Right cardiac atrium (tissue), 5 donors: ENCODE results near the gene KAZALD1. TPM values are rescaled to one million over a fixed set of nuclear protein-coding genes. Genes with fewer than 3 reads are reported as not detected.

Experiments
- ATAC-seq, 2 donors: fragments of 200-7000 bp; cut with Tn5 transposase; one replicate each; pipeline versions ENCODE4 v1.8.0 to v1.9.1; 2020; ENCODE audit warnings: moderate library complexity in 2 of 2, mild to moderate bottlenecking in 1 of 2
- DNase-seq, 3 donors: peaks; one replicate each; pipeline ENCODE4 v3.0.0-alpha.2; 2020
- H3K27ac ChIP-seq: one replicate; pipeline ENCODE4 v1.5.1; 2013; ENCODE audit warnings: mild to moderate bottlenecking, low read length, control low read depth, moderate library complexity
- H3K27me3 ChIP-seq: one replicate; pipeline ENCODE4 v1.6.1; 2013; ENCODE audit not compliant: control insufficient read depth, insufficient read depth
- H3K4me1 ChIP-seq: one replicate; pipeline ENCODE4 v1.6.1; 2013; ENCODE audit warnings: low read length; ENCODE audit not compliant: control insufficient read depth, insufficient read depth
- H3K4me3 ChIP-seq: one replicate; pipeline ENCODE4 v1.5.1; 2013; ENCODE audit warnings: low read length, control low read depth
- H3K9me3 ChIP-seq: one replicate; pipeline ENCODE4 v1.6.1; 2013; ENCODE audit warnings: low read length; ENCODE audit not compliant: control insufficient read depth
- WGBS: extraction: QIAGEN DNeasy Blood & Tissue Kit; methylation state at CpG from one replicate; pipeline ENCODE4 v1.1.7; 2013; 5-methylcytosine and 5-hydroxymethylcytosine counted together
- intact Hi-C, 4 donors: fragments of 100-400 bp; cut with DNase I; formaldehyde crosslinking; loops; one replicate each; pipeline versions ENCODE4 v1.11.0 to v1.14.0; 2022 to 2023
- long read RNA-seq, 4 donors: library from polyadenylated mRNA; unstranded; transcript quantifications; one replicate each; pipeline ENCODE4 v2.0.0, GENCODE V29; 2020 to 2021
- polyA plus RNA-seq: library from polyadenylated mRNA; stranded (reverse); fragments of 200-250 nt; gene quantifications from one replicate; pipeline ENCODE4 v1.2.3, GENCODE V29; 2013
- total RNA-seq, 4 donors: library from RNA; stranded (reverse); fragmentation: NEBNext Ultra II Directional; extraction: Animal tissue kit (Norgen Biotek cat#: 25700); gene quantifications; one replicate each; pipeline ENCODE4 v1.2.1, GENCODE V29; 2021
- donor health status: healthy with polysubstance abuse.
- donor health status: DM: no; HTN: yes; CAD: no.
- donor health status: DM: no; HTN: no; CAD: no.
- donor health status: DM: no; HTN: yes; CAD: no; lungs with severe emphysema.
- donor health status: DM: yes; HTN: yes; CAD: no.

Gene KAZALD1, protein sequence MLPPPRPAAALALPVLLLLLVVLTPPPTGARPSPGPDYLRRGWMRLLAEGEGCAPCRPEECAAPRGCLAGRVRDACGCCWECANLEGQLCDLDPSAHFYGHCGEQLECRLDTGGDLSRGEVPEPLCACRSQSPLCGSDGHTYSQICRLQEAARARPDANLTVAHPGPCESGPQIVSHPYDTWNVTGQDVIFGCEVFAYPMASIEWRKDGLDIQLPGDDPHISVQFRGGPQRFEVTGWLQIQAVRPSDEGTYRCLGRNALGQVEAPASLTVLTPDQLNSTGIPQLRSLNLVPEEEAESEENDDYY
- total RNA-seq (10 to 100 TPM in 3 of 4 donors, 1 to 10 TPM in 1; 6.7 to 19.1 (median 12.7) TPM), polyA plus RNA-seq (15.3 TPM)
- long read RNA-seq, donor 1, transcript KAZALD1-201 (5 exons, 1,913 nt) = major isoform, 9 of 15 reads
- long read RNA-seq, donor 1, partial matches to known transcripts = 3 of 15 reads
- long read RNA-seq, donor 1, other reads (novel, unspliced or antisense) = 1 of 15 reads
- long read RNA-seq, donor 2, transcript KAZALD1-201 (5 exons, 1,913 nt) = major isoform, 6 of 14 reads
- long read RNA-seq, donor 2, partial matches to known transcripts = 2 of 14 reads
- long read RNA-seq, donor 2, other reads (novel, unspliced or antisense) = 6 of 14 reads
- long read RNA-seq, donor 3, transcript KAZALD1-201 (5 exons, 1,913 nt) = major isoform, 5 of 12 reads
- long read RNA-seq, donor 3, partial matches to known transcripts = 0 of 12 reads
- long read RNA-seq, donor 3, other reads (novel, unspliced or antisense) = 5 of 12 reads
- long read RNA-seq, donor 4, partial matches to known transcripts = 2 of 5 reads
- long read RNA-seq, donor 4, other reads (novel, unspliced or antisense) = 0 of 5 reads

DNA sequence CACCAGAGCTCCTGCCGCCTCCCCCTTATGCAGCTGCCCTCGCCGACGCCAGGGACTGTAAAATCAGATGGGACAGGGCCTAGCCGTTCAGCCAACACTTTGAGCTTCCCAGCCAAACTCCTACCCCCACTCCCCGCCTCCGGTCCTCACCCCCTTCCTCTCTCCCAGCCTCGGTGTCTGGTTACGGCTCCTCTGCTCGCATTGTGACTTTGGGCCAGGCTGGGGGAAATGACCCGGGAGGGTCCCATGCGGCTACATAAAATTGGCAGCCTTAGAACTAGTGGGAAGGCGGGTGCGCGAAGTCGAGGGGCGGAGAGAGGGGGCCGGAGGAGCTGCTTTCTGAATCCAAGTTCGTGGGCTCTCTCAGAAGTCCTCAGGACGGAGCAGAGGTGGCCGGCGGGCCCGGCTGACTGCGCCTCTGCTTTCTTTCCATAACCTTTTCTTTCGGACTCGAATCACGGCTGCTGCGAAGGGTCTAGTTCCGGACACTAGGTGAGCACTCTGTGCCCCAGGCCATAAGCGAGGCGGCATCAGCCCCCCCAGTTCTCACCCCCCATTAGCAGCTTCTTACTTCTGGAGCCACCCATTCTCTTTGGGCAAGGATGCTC, at the start of gene KAZALD1:
KAZALD1 (plus strand) TSS at position 366 of the 608 bp plus-strand sequence. CDS start 604 bp downstream, outside the sequence.
- H3K4me3 ChIP-seq = peak within 1 kb of the TSS; percentile 73
- ATAC-seq = peak; percentile 47 to 74
- no peaks in the 10 kb centered on the region for H3K27me3 ChIP-seq
- intact Hi-C loops = no loop called here
- peaks cover 14% of the 10 kb centered on the region for H3K4me1 ChIP-seq
- no peaks in the 10 kb centered on the region for H3K9me3 ChIP-seq
- WGBS = 21% methylated on average over 31 of the region's 31 CpGs
- DNase-seq = peak; percentile 76 to 92 (median 91)
- peak within 1 kb of the TSS; percentile 99 for H3K27ac ChIP-seq

DNA sequence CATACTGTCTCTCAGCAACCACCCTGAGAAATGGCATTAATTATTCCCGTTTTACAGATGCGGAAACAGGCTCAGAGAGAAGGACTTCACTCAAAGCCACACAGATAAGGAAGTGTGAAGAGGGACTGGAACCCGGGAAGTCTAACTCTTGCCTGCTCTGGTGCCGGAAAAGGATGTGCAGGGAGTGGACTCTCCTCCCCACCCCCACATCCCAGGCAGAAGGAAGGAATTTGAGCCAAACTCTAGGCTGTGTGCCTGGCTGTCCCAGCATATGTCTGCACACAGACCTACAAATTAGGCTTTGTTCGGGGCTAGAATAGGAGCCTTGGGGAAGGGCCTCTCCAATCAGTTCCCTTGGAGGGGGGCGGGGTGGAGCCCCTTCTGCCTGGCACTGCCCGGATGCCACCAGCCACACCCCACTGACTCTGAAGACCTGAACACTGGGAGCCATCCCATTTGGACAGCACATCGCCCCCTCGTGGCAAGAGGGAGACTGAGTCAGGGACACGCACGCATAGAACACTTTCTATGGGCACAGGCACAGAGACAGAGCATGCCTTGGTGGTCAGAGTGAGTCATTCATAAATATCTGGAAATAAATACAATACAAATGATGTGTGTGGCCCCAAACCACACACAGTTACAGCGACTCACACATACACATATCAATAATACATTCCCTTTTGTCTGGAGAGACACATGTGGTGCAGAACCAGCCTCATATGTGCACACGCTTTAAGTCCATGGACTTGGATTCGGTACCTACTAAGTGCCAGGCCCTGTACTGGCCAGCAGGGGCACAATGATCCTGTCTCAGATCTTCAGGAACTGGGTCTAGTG, 49.0 kb upstream of the KAZALD1 start:
- H3K27me3 ChIP-seq = no peaks in the 10 kb centered on the region
- ATAC-seq (peak; percentile 87 to 88), DNase-seq (peak; percentile 90 to 95 (median 95))
- H3K4me3 ChIP-seq = no peak overlapping the region
- 16% methylated on average over 14 of the region's 14 CpGs for WGBS
- no peak overlapping the region for H3K27ac ChIP-seq
- H3K9me3 ChIP-seq = no peaks in the 10 kb centered on the region
- intact Hi-C loops = loop anchor here in 1 of 4 donors (2.0 kb wide), 1 partner anchor 18 kb away; no protein-coding TSS in a partner anchor
- H3K4me1 ChIP-seq = no peaks in the 10 kb centered on the region

DNA sequence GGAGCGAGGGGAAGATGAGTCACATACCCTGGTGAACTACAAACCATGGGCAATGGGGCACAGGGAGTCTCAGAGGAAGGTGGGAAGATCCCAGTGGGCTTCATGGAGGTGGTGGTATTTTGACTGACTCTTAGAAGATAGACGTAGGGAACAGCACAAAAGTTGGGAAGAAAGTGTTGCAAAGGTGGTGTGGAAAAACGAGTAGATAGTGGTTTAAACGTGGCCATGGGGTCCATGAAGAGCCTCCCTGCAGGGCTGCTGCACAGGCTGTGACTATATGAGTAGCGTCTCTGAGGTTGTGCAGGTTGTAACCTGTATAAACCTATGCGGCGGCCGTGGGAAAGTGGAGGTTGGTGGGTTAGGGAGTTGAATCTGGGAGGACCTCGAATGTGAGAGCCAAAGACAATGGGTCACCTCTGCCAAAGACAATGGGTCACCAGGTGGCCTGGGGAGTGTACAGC, 48.4 kb upstream of the KAZALD1 start:
- H3K27ac ChIP-seq = no peak overlapping the region
- ATAC-seq (no peak), DNase-seq (no peak)
- no peak overlapping the region for H3K4me3 ChIP-seq
- 56% methylated on average over 9 of the region's 9 CpGs for WGBS
- intact Hi-C loops = loop anchor here in 1 of 4 donors (2.0 kb wide), 1 partner anchor 19 kb away; no protein-coding TSS in a partner anchor
- no peaks in the 10 kb centered on the region for H3K9me3 ChIP-seq
- no peaks in the 10 kb centered on the region for H3K27me3 ChIP-seq
- no peaks in the 10 kb centered on the region for H3K4me1 ChIP-seq

DNA sequence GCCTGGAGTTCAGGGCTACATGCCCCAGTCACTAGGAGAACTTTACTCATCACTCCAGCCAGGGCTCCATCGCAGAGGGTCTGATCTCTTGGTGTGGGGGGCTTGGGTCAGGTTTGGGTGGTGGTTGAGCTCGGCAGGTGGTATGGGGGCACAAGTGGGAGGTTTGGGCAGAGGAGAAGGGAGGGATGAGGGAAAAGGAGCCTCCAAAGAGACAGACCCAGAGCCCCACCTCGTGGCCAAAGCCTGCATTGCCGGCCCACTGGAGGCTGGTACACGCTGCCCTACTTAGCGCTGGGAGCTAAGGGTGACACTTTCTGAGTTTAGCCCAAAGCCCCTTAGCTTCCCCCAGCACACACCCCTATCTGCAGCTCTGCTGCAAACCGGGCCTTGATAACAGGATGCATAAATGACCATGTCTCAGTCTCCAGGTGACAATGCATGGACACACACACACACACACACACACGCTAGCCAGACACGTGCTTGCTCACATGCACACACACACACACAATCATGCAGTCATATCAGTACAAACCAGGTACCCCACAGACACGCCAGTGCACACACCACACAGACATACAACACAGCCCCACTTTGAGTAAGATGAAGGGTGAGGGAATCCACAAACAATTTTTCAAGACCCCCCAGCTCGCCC, 47.4 kb upstream of the KAZALD1 start:
- no peaks in the 10 kb centered on the region for H3K9me3 ChIP-seq
- DNase-seq (peak; percentile 78 to 94 (median 94)), ATAC-seq (peak; percentile 65 to 71)
- no peak overlapping the region for H3K27ac ChIP-seq
- H3K4me3 ChIP-seq = no peak overlapping the region
- intact Hi-C loops = loop anchor here in 1 of 4 donors (1.0 kb wide), 1 partner anchor 20 kb away; no protein-coding TSS in a partner anchor
- no peaks in the 10 kb centered on the region for H3K4me1 ChIP-seq
- no peaks in the 10 kb centered on the region for H3K27me3 ChIP-seq
- 17% methylated on average over 11 of the region's 11 CpGs for WGBS

DNA sequence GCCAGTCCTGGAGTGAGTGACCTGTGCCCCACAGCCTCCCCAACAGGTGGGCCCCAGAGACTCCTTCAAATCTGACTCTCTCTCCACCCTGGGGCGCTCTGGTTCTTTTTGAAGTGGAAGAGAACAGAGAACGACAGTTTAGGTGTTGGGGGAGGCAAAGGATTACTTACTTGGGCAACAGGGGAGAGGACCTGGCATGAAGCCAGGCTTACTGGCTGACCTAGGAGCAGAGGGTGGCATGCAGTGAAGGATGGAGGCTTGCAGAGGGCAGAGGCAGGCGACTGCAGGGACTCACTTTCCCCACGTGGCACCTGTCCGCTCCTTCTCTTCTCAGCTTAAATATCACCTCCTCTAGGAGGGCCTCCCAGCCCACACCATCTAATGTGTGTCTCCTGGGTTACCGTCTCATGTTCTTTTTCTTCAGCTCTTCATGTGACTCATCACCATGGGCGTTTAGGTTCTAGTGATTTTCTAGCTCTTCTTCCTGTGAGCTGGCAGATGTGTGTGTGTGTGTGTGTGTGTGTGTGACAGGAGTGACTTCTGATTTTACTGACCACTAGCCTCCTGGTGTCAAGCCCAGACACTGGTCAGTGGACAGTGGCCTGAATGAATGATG, 46.7 kb upstream of the KAZALD1 start:
- DNase-seq (no peak), ATAC-seq (no peak)
- 45% methylated on average over 7 of the region's 7 CpGs for WGBS
- Histone ChIP-seq H3K27ac (no peak overlapping the region), H3K4me1 (no peaks in the 10 kb centered on the region), H3K27me3 (no peaks in the 10 kb centered on the region), H3K4me3 (no peak overlapping the region), H3K9me3 (no peaks in the 10 kb centered on the region)
- intact Hi-C loops = loop anchor here in 1 of 4 donors (1.0 kb wide), 1 partner anchor 21 kb away; no protein-coding TSS in a partner anchor

DNA sequence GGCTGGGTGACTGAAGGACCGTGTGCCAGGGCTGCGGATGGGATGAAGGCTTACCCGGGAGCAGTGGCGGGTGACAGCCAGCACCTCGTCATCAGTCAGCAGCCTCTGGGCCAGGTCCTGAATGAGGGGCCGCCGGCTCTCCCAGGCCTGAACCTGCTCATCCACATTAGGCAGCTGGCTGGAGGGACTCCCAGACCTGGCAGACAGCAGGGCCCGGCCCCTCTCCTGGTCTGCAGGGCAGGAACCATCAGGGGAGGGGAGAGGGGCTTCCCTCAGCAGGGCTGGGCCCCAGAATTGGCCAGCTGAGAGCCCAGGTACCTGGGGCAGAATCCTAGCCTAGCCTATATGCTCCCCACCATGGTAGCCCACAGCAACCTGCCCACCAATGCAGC, 46.2 kb upstream of the KAZALD1 start:
- no peaks in the 10 kb centered on the region for H3K4me1 ChIP-seq
- ATAC-seq = no peak
- H3K27ac ChIP-seq = no peak overlapping the region
- intact Hi-C loops = no loop called here
- 77% methylated on average over 8 of the region's 8 CpGs for WGBS
- no peak overlapping the region for H3K4me3 ChIP-seq
- H3K9me3 ChIP-seq = no peaks in the 10 kb centered on the region
- H3K27me3 ChIP-seq = no peaks in the 10 kb centered on the region
- DNase-seq = peak in 1 of 3 donors; percentile 65

DNA sequence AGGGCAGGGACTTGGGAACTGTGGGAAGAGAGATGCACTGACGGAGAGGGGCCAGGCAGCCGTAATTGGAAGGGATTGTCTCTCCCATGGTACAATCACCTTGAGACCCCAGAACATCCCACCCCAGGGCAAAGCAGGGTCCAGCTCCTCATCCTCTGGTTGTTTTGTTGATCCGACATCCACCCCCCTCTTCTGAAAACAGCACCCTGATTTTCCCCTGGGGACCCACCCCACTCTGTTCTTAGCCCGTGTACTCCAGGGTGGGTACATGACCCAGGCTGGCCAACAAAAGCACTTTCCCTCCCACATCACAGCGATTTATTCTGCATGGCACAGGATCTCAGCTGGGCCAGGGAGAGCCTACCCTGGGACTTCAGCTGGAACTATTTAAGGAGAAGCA, 45.0 kb upstream of the KAZALD1 start:
- intact Hi-C loops = no loop called here
- ATAC-seq = no peak
- no peaks in the 10 kb centered on the region for H3K27me3 ChIP-seq
- no peaks in the 10 kb centered on the region for H3K9me3 ChIP-seq
- no peak for DNase-seq
- no peaks in the 10 kb centered on the region for H3K4me1 ChIP-seq
- H3K27ac ChIP-seq = no peak overlapping the region
- no peak overlapping the region for H3K4me3 ChIP-seq
- WGBS = 69% methylated on average over 5 of the region's 5 CpGs

DNA sequence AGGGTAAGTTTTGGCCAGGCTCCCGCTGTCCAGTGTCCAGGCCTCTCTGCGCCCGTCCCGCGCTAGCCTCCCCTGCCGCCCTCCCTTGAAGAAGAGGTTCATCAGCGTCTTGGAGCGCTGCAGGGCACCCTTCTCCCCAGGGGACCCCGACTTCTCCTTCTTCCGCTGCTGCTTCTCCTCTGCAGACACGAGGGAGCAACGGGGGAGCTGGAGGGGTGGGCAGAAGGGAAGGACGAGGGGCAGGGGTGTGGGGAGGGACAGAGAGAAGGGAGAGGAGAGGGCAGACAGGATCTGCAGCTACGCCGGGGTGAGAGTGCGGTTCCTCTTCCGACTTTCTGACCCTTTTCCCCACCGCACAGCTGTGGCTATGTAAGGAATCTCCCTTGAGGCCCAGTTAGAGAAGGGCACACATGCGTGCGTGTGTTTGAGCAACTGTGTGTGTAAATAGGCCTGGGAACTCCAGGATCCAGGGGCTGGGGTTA, 43.6 kb upstream of the KAZALD1 start:
- Histone ChIP-seq H3K9me3 (no peaks in the 10 kb centered on the region), H3K4me3 (no peak overlapping the region), H3K27me3 (no peaks in the 10 kb centered on the region), H3K27ac (no peak overlapping the region), H3K4me1 (no peaks in the 10 kb centered on the region)
- intact Hi-C loops = no loop called here
- DNase-seq (no peak), ATAC-seq (no peak)
- 52% methylated on average over 20 of the region's 20 CpGs for WGBS

DNA sequence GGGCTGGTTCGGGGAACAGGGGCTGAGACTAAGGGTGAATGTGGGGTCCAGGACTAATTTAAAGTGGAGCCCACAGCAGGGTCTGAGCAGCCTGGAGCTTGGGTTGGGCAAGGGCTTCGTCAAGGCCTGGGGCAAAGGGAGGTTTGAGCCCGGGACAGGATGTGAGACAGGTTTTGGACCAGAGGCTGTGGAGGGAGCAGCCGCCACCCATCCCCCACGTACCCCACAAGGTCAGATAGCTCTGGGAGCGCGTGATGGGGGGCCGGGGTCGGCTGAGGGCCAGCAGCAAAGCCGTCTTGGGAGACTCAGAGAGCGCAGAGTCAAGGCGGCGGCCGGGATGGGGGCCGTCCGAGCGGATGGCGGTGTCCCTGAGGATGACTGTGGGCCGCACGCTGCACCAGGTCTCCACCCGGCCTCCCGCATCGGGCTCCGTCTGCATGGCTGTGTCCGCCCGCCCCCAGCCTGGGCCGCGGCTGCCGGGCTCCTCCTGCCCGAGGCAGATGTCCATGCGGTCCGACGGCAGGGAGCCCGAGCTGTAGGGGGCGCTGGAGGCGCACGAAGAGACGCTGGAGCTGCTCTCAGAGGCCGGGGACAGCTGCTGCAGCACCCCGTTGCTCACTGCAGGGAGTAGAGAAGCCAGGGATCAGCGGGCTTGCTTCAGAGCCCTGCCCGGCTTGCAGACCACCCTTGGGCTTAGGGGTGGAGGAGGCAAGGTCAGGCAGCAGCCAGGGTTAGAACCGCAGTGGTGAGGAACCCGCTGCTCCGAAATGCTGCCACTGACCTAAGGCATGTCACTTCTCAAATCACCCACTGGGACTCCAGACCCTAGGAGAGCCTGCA, 43.0 kb upstream of the KAZALD1 start:
- H3K27me3 ChIP-seq = no peaks in the 10 kb centered on the region

More for the DNA sequence above, 43.0 kb upstream of the KAZALD1 start:
- Histone ChIP-seq H3K4me3 (no peak overlapping the region), H3K27ac (no peak overlapping the region), H3K4me1 (no peaks in the 10 kb centered on the region), H3K9me3 (no peaks in the 10 kb centered on the region)
- DNase-seq (peak; percentile 88 to 94 (median 94)), ATAC-seq (peak; percentile 66 to 83)
- 16% methylated on average over 45 of the region's 45 CpGs for WGBS
- intact Hi-C loops = no loop called here
